ENCODE measurements around the gene MFN2.
"Not testable (repeated sequence)": the region's sequence is repeated elsewhere in the genome, so short reads cannot be mapped to it uniquely, and the experiment has no call there.

The MFN2 gene

DNA sequence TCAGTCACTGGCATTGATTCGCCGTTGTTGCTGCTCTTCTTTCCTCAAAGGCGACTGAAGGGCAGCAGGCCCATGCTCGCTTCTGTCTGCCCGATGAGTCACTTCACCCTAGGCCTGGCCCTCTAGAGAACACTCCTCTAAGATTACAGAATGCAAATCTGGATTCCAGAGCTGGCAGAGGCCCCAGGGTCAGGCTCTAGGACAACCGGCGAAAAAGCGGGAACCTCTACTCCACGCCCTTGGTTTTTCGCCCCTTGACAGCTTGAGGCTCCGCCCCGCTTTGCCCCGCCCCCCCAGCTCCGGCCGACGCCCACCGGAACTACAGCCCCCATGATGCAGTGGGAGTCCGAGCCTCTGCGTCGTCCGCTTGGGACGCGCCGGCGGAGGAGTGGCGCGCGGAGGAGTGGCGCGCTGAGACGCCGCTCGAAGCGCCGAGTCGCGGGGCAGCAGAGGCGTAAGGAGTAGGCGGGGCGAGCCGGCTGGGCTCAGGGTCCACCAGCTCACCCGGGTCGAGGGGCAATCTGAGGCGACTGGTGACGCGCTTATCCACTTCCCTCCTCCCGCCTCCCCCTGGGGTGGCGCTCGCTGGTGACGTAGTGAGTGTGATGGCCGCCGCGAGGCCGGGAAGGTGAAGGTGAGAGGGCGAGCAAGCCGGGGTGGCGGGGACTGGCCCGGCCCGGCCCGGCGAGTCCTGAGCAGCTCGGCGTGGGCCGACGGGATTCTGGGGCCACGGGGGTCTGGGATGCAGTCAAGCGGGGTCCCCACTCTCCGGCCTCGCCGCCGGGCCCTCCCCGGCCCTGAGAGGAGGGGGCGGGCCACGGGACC lies at the start of gene MFN2:
MFN2 (plus strand) TSS at position 594 of the 825 bp plus-strand sequence. CDS start 8,725 bp downstream, outside the sequence.
- peak; percentile 93 for DNase-seq

DNA sequence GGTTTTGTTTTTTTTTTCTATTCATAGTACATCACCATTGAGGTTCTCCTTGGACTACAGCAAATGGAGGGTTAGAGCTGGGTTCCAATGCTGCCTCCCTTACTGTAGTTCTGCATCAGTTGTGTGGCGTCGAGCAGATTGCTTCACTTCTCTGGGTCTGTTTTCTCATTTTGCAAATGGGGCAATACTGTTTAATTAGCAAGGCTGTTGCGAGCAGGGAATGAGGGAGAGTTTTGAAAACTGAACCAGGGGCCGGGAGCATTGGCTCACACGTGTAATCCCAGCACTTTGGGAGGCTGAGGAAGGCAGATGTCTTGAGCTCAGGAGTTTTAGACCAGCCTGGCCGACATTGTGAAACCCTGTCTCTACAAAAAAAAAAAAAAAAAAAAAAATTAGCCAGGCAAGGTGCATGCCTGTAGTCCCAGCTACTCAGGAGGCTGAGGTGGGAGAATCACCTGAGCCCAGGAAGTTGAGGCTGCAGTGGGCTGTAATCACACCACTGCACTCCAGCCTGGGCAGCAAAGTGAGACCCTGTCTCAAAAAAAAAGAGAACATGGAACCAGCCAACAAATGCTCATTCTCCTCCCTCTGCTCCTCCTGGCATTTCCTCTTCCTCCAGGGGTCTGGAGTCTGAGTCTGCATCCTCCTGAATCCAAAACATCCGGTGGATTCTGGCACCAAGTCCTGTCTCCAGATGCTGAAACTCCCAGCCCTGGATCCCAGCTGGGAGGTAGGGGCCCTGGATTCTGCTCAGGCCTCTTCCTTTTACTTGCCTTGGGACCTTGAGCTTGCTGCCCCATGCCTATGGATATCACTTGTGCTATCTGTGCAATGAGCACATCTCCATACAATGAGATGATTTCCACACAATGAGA lies 49.4 kb upstream of the MFN2 start:
- DNase-seq = no peak

DNA sequence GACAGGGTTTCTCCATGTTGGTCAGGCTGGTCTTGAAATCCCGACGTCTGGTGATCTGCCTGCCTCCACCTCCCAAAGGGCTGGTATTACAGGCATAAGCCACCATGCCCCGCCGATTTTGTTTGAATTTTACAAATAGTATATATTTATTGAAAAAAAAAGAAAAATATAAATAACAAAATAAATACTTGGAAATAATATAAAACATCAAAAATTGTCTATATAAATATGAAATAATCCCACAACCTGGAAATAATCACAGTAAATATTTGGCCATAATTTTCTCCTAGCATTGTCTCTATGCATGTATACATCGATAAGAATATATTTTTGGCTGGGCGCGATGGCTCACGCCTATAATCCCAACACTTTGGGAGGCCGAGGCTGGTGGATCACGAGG lies 48.4 kb upstream of the MFN2 start:
- DNase-seq = no peak

DNA sequence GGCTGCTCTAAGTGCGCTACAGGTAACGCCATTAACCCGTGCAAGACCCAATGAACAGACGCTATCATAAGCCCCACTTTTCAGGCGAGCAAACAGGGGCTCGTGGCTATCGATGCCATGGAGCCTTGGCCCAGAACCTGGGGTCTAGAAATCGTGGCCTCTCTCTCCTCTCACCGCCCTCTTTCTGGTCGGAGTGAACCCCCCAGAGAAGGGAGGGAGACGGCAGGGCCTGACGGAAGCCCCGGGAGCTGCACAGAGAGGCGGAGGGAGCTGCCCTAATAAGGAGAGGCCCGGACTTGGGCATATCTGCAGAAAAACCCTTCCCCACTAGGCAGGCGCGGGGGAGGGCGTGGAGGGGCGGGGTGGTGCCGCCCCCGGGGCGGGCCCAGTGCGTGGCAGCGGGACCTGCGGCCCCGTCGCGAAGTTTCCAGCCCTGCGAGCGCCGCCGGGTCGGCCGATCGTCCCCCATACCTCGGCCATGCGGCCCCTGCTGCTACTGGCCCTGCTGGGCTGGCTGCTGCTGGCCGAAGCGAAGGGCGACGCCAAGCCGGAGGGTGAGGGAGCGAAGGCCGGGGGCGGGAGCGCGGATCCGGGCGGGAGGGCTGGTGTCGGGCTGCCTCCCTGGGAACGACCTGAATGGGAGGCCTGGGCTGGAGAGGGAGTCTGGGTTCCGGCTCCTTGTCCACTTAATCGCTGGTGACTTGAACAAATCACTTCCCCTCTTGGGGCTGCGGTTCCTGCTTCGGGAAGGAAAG lies 45.8 kb upstream of the MFN2 start, which contains the start of gene PLOD1:
PLOD1 (plus strand) TSS at position 416 of the 755 bp plus-strand sequence; CDS start at position 479, 63 bp downstream.
- DNase-seq = peak; percentile 86

DNA sequence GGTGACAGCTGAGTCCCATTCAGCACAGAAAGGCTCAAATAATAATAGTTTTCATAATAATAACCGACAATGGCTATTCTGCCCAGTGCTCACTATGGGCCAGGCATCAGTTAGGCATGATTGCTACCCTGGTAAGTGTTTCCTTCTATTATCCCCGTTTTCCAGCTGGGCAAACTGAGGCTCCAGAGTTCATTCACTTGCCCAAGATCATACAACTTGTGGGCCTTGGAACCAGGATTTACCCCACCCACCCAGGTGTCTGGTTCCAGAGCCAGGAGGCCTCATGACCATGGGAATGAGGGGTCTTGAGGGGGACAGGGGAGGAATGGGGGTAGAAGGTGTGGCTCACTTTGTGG lies 45.2 kb upstream of the MFN2 start:
- no peak for DNase-seq

DNA sequence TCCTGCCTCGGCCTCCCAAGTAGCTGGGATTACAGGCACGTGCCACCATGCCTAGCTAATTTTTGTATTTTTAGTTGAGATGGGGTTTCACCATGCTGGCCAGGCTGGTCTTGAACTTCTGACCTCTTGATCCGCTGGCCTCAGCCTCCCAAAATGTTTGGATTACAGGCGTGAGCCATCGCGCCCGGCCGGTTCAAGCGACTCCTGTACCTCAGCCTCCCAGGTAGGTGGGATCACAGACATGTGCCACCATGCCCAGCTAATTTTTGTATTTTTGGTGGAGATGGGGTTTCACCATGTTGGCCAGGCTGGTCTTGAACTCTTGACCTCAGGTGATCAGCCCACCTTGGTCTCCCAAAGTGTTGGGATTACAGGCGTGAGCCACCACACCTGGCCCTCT lies 44.5 kb upstream of the MFN2 start:
- DNase-seq = not testable (repeated sequence)

DNA sequence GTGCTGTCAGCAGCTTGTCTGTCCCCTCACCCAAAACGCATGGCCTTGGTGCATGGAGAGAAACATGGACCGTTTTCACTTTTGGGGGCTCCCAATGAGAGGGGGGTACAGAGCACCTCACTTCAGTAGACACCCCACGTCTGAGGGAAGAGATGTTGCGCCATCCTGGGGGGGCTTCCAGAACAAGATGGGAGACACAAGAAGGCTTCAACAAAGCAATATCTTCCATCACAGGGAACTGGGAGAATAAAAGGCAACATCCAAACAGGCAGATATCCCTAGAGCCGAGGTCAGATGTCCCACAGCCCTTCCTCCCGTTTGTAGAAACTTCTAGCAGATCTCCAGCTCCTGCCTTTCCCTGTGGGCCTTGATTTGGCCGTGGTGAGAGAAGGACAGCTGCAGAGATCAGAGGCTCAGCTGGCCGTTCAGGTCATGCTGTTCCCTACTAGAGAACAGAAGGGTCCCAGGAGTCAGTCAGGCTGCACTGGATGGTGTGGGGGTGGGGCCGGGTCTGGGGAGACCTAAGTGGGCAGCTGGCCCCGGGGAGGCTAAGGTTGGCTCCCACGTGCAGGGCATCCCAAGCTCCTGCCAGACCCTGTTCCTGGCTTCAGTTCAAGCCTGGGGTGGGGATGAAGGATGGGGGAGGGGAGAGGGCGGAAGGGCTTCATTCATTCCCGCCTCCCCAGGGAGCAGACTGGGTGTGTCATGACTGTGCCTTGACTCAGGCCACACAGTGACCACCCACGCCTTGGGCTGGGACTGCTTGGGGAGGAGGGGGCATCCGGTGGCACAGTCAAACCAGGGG lies 41.3 kb upstream of the MFN2 start:
- no peak for DNase-seq

DNA sequence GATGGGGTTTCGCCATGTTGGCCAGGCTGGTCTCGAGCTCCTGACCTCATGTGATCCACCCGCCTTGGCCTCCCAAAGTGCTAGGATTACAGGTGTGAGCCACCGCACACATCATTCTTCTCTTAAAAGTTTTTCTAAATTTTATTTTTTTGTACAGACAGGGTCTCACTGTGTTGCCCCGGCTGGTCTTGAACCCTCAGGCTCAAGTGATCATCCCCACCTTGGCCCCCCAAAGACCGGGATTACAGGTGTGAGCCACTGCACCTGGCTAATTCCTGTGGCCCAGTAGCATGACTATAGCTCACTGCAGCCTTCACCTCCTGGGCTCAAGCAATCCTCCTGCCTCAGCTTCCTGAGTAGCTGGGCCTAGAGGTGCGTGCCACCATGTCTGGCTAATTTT lies 40.5 kb upstream of the MFN2 start:
- DNase-seq = not testable (repeated sequence)

DNA sequence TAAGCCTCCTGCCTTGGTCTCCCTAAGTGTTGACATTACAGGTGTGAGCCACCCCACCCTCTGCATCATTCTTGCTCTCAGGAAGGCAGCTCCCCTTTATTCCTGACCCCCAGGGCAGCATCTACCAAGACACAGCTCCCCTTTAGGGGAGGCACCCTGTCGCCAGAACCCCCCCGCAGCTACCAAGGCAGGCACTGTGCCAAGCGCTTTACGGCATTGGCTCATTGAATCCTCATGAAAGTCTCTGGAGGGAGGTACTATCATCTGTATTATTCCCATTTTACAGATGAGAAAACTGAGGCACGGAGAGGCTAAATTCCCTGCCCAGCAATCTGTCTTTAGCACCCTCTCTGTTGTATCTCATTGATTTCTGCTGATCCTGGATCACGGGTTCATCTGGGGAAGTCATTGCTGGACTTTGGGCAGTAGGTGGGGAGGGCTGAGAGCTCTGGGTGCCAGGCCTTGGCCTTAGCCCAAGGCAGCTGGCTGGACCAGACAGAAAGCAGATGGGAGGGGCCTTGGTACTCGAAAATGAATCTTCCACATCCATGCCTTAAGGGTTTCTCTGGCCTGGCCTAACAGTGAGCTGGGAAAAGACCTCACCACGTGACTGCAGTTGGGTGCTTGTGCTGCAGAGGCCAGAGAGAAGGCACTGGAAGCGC lies 39.9 kb upstream of the MFN2 start:
- DNase-seq = no peak

DNA sequence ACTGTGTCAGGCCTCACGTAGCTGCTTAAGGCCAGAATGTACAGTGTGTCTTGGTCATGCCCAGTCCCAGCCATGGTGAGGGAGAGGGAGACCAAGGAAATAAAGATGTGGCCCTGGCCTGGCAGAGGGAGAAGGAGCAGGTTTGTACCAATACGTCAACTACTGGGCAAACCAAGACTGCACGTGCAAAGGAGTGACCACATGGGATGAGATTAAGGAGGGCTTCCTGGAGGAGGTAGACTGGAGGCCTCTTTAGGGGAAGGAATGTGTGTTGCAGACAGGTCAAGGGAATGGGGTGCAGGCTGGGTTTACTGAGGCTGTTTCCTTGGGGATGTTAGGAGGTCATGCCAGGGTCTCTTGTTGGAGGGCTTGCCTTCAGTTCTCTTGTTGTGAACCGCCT lies 38.0 kb upstream of the MFN2 start:
- no peak for DNase-seq

DNA sequence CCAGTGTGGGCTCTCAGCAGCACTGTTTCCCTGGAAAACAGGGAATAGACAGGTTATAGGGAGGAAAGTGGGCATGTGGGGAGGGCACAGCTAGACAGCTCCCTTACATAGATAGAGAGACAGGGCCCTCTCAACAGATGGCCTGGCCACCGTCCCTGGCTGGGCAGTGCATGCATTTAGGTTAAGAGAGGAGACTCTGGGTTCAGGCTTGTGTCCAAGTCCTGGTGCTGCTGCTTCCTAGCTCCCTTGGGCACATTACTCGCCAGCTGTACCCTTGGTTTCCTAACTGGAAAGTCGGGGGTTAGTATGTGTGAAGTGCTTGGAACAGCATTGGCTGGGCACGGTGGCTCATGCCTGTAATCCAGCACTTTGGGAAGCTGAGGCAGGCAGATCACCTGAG lies 36.6 kb upstream of the MFN2 start:
- DNase-seq = no peak

DNA sequence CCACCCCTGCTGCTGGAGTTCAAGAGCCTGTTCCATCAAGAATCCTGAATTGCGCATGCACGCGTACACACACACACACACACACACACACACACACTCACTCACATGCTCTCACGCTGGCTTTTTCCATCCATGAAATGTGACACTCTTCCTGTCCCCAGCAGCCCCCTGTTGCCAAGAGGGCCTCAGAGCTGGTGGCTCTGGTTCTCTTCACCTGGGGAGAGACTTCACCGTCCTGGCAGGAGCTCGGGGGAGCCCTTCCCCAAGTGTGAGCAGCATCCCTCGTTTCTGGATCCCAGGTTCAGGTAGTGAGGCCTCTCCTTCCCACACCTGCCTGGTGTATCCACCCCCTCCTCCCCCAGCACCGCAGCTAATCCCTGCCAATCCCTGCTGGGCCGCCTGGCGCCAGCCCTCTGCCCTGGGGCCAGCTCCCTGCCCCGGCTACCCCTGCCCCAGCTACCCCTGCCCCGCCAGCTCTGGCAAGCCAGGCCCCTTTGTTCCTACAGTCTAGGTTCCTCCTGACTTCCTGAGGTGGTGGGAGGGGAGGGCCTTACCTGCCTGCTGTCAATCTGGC lies 35.8 kb upstream of the MFN2 start:
- no peak for DNase-seq

DNA sequence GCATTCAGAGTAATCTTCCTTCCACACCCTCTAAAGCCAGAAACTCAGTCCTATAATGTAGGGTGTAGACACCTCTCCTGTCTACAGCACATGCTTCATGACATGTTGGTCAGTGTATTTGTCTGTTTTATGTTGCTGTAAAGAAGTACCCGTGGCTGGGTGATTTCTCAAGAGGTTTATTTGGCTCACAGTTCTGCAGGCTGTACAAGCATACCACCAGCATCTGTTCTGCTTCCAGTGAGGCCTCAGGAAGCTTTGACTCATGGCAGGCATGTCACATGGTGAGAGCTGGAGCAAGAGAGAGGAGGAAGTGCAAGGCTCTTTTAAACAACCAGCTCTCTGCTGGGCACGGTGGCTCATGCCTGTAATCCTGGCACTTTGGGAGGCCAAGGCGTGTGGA lies 33.6 kb upstream of the MFN2 start:
- no peak for DNase-seq

DNA sequence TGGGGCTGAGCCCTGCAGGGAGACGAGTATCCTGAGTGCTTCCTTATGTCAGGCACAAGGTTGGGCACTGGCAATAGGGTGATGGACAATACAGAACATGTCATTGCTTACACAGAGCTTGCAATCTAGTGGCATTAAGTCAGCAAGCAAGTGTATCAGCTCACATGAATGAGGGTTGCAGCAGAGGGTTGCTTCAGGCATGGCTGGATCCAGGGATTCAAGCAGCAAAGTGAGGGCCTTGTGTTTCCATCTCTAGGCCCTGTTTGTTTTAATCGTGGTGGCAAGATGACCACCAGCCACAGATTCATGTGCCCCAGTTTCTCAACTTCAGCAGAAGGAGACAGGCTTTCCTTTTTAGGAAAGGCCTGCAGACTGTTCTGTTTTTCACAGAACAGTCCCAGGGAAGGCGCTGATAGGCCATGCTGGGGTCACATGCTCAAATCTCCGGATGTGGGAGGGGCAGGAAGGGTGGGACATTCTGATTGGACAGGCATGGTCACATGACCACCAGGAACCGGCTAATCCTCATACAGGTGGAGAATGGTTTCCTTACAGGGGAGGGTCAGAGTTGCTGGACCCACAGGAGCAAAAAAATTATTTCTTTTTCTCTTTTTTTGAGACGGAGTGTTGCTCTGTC lies 31.3 kb upstream of the MFN2 start:
- DNase-seq = no peak

DNA sequence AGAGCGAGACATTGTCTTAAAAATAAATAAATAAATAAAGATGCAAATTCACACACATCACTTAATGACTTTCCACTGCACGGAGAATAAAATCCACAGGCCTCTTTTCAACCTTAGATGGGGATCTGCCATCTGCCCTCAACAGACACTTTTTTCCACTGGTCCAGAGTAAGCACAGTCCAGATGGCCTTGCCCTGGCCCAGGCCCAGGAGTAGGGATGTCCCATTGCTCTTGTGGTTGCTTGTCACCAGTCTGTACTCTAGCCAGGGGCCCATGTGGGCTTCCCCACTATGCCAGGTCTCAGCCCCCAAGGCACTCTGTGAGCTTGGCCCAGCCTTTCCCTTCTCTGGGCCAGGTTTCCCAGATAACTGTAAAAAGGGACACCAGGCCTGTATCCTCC lies 28.3 kb upstream of the MFN2 start:
- DNase-seq = no peak

DNA sequence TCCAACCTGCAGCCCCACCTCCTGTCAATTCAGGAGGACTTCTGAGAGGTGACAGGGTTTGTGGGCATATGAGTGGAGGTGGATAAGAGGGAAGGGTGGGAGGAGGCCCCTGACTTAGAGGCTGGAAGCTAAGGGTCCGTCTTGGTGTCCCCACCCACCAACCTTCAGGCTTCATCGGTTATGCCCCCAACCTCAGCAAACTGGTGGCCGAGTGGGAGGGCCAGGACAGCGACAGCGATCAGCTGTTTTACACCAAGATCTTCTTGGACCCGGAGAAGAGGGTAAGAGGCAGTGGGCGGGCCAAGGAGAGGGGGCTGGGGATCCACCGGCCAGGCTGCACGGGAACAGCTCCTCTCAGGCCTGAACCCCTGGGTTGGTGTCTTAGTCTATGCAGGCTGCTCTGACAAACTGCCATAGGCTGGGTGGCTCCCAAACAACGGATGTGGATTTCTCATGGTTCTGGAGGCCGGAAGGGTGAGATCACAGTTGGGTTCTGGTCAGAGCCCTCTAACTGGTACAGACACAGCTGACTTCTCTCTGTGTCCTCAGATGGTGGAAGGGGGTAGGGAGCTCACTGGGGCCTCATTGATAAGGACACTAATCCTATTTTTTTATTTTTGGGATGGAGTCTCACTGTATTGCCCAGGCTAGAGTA lies 27.7 kb upstream of the MFN2 start:
- no peak for DNase-seq

DNA sequence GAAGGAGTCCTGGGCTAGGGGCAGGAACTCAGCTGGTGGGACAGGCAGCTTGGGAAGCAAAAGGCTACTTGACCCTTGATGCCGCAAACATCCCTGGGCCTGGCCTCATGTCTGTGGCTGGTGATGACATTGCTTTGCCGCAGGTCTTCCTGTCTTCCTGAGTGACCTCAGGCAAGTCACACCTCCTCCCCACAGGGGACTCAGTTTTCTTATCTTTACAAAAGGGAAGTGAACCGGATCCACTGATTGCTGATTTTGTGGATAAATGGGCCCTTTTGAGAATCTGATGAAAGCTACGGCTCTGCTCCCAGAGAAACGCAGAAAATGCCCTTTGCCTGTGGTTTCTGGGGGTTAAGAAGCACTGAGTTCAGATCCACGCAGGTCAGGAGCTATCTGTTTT lies 25.0 kb upstream of the MFN2 start:
- no peak for DNase-seq

DNA sequence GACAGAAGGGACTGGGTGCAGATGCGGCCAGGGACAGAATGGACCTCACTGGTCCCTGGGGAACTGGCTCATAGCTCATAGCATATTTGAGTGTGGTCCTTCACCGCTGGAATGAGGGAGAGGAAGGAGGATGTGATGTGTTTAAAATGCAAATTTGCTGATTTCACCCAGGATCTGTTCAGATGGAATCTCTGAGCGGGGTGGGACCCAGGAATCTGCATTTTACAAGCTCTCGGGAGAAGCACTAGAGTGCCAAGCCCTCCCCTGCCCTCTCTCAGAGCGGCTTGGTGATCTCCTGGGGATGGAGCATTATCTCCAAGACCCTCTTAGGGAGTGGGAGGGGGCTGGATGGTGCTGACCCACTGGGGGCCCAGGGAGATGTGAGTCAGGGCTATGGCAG lies 22.8 kb upstream of the MFN2 start:
- no peak for DNase-seq

DNA sequence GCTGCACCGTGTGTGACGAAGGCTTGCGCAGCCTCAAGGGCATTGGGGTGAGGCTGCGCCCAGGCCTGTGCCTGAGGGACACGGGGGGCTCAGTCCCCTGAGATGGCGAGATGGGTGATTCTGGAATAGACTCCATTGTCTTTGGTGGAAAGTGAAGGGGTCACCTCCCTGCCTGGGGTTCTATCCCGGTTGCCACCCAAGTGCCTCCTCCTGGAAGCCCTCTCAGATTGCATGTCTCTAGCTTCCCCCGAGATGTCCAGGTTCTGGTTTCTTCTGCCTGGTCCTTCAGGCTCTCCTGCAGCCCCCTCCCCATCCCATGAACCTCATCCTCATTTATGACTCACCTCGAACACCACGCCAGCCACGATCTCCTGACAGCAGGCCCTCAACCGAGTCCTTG lies 22.3 kb upstream of the MFN2 start:
- DNase-seq = no peak

DNA sequence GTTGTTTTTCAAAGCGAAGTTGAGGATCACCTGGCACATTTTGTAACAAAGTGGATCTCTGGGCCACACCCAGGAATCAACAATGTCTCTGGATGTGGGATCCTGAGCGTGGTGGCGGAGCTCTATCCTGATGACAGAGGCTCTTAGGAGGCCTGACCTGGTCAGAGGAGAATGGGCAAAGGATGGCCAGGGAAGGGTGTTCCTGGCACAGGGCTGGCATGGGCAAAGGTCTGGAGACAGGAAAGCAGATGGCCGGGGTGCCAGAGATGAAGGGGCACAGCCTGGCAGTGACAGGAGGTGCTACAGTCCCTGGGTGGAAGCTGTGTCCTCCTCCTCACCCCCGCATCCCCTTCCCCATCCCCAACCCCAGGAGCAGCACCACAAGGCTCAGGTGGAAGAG lies 20.0 kb upstream of the MFN2 start:
- no peak for DNase-seq

Data from CD4-positive, alpha-beta T cell treated with Interleukin-4 for 4 hours (primary cell).